ENCODE data around the gene ADM5.

DNA sequence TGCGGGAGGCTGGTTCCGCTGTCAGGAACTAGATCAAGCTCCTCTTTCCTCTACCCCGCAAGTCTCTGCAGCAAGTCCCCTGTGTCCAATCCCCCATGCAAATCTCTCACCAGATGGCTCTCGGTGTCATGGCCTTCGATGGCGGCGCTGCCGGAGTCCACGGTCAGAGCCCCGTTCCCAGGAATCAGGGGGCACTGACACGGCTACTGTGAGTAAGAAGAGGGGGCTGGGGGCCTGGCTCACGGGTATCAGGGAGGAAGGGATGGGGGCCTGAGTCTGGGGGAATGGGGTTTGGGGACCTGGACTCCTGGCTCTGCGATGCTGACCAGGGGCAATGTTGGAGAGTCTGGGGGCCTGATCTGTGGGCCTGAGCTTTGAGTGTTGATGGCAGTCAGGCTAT lies 43.4 kb upstream of the ADM5 start:
- TF ChIP-seq, protein P1, sequence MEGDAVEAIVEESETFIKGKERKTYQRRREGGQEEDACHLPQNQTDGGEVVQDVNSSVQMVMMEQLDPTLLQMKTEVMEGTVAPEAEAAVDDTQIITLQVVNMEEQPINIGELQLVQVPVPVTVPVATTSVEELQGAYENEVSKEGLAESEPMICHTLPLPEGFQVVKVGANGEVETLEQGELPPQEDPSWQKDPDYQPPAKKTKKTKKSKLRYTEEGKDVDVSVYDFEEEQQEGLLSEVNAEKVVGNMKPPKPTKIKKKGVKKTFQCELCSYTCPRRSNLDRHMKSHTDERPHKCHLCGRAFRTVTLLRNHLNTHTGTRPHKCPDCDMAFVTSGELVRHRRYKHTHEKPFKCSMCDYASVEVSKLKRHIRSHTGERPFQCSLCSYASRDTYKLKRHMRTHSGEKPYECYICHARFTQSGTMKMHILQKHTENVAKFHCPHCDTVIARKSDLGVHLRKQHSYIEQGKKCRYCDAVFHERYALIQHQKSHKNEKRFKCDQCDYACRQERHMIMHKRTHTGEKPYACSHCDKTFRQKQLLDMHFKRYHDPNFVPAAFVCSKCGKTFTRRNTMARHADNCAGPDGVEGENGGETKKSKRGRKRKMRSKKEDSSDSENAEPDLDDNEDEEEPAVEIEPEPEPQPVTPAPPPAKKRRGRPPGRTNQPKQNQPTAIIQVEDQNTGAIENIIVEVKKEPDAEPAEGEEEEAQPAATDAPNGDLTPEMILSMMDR (IDR thresholded peaks at IDR 0.05; ENCODE audit: low read length): no peak
- TF ChIP-seq EZH2 (IDR thresholded peaks at IDR 0.05; ENCODE audit: borderline replicate concordance, low read length): no peak
